ENCODE results near the gene ZNF217.
"Not testable (repeated sequence)": the region's sequence is repeated elsewhere in the genome, so short reads cannot be mapped to it uniquely, and the experiment has no call there.

ZNF217 gene

DNA sequence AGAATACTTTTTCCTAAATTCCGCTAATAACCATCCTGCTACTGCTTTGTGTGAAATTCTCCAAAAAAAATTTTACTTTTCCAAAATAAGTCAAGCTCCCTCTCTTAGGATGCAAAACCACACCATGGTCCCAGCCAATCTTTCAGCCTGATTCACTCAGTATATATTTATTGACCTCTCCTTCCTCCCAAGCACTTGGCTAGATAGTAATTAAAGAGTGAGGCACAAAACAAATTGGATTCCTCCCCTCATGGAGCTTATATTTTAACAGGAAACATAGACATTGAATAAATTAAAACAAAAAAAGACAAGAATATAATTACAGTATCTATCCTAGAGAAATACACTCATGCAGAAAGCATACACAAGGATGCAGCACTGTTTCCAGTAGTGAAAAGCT lies 9.0 kb upstream of the ZNF217 start:
- TF ChIP-seq, protein P1, sequence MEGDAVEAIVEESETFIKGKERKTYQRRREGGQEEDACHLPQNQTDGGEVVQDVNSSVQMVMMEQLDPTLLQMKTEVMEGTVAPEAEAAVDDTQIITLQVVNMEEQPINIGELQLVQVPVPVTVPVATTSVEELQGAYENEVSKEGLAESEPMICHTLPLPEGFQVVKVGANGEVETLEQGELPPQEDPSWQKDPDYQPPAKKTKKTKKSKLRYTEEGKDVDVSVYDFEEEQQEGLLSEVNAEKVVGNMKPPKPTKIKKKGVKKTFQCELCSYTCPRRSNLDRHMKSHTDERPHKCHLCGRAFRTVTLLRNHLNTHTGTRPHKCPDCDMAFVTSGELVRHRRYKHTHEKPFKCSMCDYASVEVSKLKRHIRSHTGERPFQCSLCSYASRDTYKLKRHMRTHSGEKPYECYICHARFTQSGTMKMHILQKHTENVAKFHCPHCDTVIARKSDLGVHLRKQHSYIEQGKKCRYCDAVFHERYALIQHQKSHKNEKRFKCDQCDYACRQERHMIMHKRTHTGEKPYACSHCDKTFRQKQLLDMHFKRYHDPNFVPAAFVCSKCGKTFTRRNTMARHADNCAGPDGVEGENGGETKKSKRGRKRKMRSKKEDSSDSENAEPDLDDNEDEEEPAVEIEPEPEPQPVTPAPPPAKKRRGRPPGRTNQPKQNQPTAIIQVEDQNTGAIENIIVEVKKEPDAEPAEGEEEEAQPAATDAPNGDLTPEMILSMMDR (IDR thresholded peaks at IDR 0.05; ENCODE audit: extremely low read depth, missing control alignments): no peak
- DNase-seq (ENCODE audit: low spot score): no peak

DNA sequence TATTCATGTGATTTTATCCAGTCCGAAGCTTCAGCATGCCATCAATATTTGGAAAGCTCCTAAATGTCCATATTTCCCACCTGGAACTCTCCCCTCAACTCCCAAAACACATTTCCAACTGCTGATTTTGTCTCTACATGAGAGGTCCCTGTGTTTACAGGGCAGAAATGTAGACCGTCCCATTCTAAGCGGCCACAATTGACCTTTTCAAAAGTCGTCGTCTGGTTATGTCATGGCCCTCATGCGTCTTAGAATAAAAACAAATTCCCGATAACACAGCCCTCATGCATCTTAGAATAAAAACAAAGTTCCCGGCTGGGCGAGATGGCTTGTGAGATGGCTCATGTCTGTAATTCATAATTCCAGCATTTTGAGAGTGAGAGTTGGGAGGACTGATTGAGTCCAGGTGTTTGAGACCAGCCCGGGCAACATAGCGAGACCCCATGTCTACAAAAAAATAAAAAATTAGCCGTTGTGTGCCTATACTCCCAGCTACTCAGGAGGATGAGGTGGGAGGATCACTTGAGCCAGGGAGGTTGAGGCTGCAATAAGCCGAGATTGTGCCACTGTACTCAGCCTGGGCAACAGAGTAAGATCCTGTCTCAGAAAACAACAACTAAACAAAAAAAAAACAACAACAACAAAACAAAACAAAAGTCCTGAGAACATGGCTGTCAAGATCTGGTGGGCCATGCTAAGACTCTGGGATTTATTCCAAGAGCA lies 6.4 kb upstream of the ZNF217 start:
- TF ChIP-seq, protein P1 (IDR thresholded peaks at IDR 0.05; ENCODE audit: extremely low read depth, missing control alignments): no peak
- no peak for DNase-seq (ENCODE audit: low spot score)

DNA sequence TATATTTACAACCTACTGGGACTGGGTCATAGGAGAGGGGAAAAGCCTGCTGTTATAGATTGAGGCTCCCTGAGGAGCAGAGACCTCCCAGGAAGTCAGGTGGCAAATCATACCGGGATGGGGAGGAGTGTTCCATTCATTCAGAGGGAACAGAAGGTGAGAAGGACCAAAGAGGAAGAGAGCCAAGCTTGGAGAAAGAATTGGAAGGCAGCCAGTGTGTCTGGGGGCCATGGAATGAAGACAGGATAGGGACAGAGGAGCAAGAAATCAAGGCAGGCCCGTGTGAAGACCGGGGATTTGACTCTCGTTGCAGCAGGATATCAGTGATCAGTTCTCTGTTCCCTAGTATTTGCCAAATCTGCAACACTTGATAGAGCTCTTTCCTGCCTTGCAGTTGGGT lies 5.7 kb upstream of the ZNF217 start:
- no peak for DNase-seq (ENCODE audit: low spot score)
- TF ChIP-seq, protein P1 (IDR thresholded peaks at IDR 0.05; ENCODE audit: extremely low read depth, missing control alignments): no peak

DNA sequence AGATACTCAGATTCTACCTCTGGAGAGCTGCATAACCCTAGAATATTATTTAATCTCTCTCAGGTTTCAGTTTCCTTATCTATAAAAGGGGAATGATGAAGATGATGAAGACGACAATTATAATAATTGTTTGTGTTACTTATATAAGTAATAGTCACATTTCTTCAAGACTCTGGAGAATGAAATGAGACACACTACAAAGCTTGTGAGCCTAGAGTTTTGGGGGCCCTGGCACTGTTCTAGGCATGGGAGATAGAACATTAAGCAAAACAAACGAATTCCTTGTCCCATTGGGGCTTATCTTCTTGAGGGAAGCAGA lies 5.4 kb upstream of the ZNF217 start:
- TF ChIP-seq, protein P1 (IDR thresholded peaks at IDR 0.05; ENCODE audit: extremely low read depth, missing control alignments): no peak
- no peak for DNase-seq (ENCODE audit: low spot score)

DNA sequence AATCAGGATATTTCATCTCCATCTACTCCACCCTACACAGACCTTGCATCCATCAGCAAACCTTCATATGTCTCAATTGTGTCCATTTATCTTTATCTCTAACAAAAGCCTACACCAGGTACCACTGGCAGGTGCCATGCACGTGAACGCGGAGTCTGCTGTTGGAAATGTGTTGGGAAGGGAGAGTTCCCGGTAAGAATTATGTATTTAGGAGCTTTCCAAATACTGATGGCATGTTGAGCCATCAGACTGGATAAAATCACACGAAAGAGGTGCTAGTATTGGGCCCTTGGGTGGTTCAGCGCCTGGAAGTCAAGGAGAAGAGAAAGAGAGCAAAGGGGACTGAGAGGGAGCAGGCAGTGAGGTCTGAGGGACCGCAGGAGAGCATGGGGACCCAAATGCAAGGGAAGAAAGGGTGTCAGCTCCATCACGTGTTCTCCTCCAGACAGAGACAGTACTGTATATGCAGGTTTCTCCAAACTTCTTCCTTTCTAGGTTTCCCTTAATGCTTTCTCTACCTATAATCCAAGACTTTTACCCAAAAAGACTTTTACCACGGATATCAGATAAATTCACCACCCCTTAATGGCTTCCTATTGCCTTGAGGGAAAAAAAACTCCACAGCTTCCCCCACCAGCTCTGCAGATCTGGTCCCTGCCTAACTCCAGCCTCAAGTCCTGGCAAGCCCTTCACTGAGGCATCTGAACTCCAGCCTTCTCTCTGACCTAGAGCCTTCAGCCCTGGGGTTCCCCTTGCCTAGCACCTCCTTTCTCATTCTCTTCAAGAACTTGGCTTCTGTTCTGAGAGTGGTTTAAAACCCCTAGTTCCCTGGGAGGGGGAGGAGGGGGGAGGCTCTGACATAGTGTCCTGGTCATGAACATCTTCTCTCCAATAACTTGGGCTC lies 4.8 kb upstream of the ZNF217 start:
- TF ChIP-seq, protein P1 (IDR thresholded peaks at IDR 0.05; ENCODE audit: extremely low read depth, missing control alignments): no peak

DNA sequence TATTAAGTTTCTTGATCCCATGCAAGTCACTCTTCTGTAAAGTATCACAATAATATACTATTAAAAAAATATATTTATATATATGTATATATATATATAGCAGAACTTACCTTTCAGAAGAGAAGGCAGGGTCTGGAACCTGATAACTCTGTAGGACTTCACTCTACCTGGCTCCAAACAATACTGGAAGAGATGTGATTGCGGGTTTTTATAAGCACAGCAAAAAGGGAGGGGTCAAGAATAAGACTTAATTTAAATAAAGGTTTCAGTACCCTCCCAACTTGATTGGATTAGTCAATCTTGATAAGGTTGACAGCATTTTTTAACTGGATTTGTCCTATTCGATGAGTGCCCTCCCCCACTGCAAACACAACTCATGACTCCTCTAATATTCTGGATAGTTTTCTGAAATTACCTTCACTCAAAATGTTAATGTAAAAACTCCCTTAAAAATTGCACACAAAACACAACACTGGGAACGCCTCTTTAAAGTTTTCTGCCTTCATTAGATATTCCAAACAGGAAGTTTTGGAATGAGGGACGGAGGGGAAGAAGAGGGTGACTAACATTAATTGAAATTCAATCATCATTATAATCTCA lies 4.0 kb upstream of the ZNF217 start:
- TF ChIP-seq, protein P1 (IDR thresholded peaks at IDR 0.05; ENCODE audit: extremely low read depth, missing control alignments): no peak
- DNase-seq (ENCODE audit: low spot score): no peak

More for the DNA sequence above, 4.8 kb upstream of the ZNF217 start:
- peak; percentile 60 for DNase-seq (ENCODE audit: low spot score)

DNA sequence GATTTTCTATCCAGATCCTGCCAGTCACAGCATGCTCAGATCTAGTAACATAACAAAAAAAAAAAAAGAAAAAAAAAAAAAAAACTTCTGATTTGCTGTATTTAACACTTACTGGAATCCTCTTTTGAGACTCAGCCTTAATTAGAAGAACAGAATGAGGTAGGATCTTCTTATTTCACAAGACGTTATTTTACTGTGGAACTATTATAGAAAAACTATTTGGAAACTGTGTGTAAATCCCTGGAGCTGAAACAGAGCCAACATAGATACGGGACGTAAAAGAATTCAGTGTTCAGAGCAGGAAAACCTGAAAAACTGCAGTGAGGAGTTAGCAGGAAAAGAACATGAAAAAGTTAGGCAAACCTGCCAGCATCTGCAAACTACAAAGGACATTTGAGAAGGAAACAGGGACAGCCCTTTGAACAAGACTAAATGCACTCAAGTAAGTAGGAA lies 3.4 kb upstream of the ZNF217 start:
- no peak for DNase-seq (ENCODE audit: low spot score)
- TF ChIP-seq, protein P1 (IDR thresholded peaks at IDR 0.05; ENCODE audit: extremely low read depth, missing control alignments): no peak

DNA sequence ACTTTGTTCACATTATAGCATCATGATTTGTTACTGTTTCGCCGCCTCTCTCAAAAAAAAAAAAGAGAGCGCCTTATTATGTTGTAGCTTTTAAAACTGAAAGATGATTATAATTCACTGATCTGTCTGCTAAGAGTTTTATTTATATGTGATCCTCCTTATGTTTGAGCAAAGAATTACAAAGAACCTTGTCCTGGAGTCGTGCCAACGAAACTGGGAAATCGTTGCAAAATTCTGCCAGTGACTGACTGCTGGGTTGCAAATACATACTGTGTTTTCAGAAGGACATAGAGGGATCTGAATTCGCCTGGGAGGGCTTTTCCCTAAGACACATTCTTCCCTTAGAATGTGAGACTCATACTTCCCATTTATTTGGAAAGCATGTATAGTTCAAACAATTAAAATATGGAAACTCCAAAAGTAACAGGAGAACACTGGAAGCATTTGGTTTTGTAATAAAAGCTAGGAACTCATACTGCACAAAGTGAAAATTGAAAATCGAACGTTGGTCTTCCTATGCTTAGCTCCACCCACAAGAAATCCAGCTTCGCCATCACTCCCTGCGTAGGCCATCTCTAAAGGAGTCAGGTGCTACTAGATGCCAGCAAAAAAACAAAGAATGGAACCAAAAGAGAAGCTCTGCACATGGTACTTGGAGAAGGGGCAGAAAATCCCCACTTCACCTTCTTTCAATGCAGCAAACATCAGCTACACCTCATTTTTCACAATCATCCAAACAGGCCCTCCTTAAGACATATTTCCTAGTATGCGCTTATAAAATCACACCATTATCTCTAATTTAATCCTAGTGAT lies 2.8 kb upstream of the ZNF217 start:
- not testable (repeated sequence) for DNase-seq (ENCODE audit: low spot score)

DNA sequence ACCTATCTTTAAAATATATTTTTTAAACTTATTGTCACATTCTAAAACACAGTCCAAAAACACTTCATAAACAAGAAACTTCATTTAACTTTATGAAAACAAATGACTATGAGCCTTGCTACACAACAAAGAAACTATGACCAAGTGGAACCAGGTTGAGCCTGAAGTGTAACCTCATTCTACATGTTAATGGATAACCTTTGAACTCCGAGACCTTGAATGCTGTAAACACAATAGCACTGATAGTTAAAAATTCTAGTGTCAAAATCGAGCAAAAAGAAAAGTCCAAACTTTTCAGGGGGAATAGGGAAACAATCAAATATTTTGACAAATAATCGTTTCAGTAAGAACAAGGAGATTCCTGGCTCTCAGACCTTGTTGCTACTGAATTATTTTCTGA lies 2.1 kb upstream of the ZNF217 start:
- not testable (repeated sequence) for DNase-seq (ENCODE audit: low spot score)
